HG03045 (cell line): Measurements from ENCODE around the gene SNED1.

Experiments used
- ATAC-seq: cut with Tn5 transposase; IDR thresholded peaks from one replicate; pipeline ENCODE4 v1.9.1; 2021; ENCODE audit warnings: mild to moderate bottlenecking, moderate library complexity; ENCODE audit not compliant: unreplicated experiment

SNED1 gene

DNA sequence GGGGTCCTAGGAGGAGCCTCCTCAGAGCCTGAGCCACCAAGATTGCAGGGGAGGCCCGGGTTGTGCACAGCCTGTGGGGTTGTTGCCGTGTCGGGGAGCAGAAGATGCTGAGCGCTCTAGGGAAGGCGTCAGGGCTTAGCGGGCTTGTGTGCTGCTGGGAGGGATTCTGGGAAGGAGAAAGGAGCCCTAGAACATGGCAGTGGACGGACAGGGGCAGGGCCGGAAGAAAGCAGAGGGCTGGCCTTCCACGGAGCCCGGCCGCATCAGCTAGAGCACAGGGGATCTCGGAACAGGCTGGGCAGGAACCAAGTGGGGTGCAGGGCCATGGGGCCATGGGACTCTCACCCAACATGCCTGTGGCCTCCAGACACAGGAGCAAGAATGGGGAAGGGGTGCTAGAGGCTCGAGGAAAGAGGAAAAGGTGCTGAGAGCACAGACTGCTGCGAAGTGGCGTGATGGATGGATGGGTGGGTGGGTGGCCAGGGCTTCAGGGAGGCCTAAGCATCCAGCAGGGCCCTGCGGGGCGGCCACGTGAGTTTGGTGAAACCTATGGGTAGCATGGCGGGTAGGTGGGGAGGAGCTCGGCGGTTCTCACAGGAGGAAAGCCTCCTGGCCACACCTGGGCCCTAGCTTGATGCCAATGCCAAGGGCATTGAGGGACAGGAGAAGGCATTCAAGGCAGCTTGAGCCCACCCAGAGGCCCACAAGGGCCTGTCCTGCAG is 67.9 kb downstream of the SNED1 start:
- no peak for ATAC-seq

DNA sequence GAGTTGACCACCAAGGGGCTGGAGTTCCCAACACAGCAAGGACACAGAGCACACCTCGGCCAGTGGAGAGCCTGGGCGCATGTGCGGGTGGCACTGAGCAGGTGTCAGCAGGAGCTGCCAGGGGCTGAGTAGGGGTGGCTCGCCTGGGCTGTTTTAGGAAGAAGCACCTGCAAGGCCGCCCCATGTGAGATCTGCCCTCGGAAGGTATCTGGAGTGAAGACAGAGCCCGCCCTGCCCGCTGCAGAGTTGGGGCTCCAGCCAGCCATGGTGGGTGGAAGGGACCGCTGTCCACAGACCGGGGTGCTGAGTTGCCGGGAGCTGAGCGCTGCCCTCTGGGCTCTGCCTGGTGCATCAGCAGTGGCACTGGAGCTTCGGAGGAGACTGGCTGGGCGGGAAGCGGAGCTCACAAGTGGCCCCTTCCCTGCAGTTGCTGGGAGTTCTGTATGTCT is 68.5 kb downstream of the SNED1 start:
- ATAC-seq = no peak

GRCh38 chr2:241067501-241068135 is 69.2 kb downstream of the SNED1 start:
- no peak for ATAC-seq

GRCh38 chr2:241068136-241068941 is 69.9 kb downstream of the SNED1 start:
- no peak for ATAC-seq

DNA sequence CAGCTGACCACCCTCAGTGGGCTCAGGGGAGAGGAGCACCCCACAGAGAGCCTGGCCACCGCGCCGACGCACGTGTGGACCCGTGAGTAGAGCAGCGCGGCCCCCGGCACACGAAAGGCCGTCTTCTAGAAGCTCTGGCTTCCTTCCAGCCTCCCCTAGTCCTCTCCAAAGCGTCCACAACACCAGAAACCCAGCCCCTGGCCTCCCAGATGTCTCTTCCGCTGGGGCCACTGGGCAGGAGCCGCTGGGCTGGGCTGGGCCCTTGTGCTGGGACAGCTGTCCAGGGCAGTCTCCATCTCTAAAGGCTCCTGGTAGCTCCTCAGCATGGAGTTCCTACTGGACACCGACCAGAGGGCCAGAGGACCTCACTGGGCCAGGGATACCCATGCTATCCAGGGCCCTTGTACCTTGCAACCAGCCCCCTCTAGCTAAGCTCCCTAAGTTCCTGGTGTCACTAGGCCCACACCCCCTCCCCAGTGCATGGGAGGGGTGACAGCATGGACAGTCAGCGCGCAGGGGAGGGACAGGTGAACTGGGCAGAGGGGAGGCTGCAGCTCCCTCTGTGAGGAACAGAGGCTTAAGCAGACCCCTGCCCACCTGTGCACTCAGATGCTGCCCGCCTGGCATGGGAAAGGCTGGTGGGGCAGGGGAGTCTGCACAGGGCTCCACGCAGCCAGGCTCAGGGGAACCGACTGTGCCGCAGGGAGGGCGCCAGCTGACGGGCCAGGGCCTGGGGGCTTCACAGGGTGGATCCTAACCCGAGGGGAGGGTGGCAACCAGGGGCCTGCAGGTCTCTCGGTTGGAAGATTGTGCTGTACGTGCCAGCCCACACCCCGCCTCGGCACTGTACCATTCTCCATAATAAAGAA is 70.8 kb downstream of the SNED1 start:
- no peak for ATAC-seq

GRCh38 chr2:241069821-241070281 is 71.4 kb downstream of the SNED1 start:
- no peak for ATAC-seq

- ATAC-seq = no peak
Measured at GRCh38 chr2:241070361-241070760, 71.9 kb downstream of the SNED1 start.

GRCh38 chr2:241070811-241071676 is 72.6 kb downstream of the SNED1 start:
- ATAC-seq = no peak

GRCh38 chr2:241071677-241072111 is 73.3 kb downstream of the SNED1 start:
- ATAC-seq = no peak

- ATAC-seq = no peak
Measured at GRCh38 chr2:241072151-241072550, 73.7 kb downstream of the SNED1 start.

GRCh38 chr2:241072553-241073165 is 74.2 kb downstream of the SNED1 start:
- ATAC-seq = no peak

DNA sequence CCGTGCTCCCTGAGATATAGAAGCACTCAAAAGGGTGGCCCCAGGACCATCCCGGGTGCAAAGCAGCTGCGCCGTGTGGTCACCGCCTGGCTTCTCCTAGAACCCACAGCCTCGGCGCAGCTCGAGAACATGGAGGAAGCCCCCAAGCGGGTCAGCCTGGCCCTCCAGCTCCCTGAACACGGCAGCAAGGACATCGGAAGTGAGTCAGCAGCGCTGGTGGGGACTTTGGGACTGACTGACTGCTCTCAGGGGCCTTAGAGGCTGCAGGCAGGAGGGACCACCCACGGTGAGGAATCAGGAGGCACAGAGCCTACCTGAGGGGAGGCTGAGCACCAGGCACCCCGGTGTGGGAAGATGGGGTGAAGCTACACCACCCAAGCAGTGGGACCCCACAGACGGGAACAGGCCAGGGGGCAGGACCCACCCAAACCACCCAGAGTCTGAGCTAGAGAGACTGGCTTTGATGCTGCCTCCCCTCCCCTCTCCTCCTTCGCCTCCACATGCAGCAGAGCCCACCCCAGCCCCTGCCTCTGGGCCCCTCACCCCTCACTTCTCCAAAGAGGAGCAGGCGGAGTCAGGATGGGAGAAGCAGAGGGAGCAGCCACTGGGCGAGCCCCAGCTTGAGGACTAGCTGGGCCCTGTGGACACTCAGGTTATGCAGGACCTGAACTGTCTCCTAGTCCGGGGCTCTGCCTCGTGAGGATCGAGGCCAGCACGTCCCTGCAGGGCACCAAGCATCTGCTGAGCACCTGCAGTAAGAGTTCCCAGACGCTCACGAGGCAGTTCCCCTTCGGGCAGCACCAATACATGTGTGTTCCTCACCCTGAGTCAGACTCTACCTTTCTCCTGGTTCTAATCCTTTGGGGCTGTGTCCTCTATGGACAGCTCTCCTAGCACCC is 75.0 kb downstream of the SNED1 start:
- no peak for ATAC-seq

- no peak for ATAC-seq
Measured at GRCh38 chr2:241074065-241074818, 75.8 kb downstream of the SNED1 start.

- no peak for ATAC-seq
Measured at GRCh38 chr2:241074901-241075540, 76.6 kb downstream of the SNED1 start.

GRCh38 chr2:241080405-241081189 is 82.2 kb downstream of the SNED1 start:
- ATAC-seq = no peak

- ATAC-seq = no peak
Measured at GRCh38 chr2:241081190-241081642, 82.8 kb downstream of the SNED1 start.
